OCI-M2 (cell line): ENCODE results near the gene DLX5.

Experiments
- DNase-seq: peaks from one replicate; lab custom pipeline; 2025; ENCODE audit not compliant: unreplicated experiment; lab: John Stamatoyannopoulos, UW

Gene DLX5

DNA sequence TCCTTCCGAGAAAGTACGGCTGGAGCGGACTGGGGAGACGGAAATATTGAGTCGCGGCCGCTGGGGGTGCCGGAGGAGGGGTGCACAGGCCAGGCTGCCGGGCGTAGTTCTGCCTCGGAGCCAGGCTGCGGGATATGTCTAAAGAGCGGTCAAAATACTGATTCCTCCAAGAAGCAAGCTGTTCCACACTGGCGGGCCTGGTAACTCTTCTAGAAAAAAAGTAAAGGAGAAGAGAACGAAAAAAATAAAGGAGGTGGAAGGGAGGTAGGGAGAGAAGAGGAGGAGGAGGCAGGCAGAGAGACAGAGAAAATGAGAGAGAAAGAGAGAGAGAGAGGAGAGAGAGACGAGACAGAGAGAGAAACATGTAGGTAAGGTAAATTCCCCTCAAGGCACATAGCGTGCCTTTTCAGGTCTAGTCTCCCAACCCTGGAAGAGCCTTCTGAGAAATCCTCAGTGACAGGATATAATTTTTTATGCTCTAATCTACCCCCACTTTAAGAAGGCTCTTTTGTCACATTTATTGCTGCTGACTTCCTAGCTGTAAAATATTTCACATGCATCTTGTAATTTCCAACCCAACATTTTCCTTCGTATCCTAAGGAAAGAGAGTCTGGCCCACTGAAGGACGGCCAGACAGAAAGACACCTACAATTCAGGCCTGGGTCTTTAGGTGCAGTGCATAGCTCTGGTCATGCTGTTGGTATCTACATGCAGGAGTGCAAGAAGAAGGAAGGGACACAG lies 5.7 kb downstream of the DLX5 start:
- no peak for DNase-seq

DNA sequence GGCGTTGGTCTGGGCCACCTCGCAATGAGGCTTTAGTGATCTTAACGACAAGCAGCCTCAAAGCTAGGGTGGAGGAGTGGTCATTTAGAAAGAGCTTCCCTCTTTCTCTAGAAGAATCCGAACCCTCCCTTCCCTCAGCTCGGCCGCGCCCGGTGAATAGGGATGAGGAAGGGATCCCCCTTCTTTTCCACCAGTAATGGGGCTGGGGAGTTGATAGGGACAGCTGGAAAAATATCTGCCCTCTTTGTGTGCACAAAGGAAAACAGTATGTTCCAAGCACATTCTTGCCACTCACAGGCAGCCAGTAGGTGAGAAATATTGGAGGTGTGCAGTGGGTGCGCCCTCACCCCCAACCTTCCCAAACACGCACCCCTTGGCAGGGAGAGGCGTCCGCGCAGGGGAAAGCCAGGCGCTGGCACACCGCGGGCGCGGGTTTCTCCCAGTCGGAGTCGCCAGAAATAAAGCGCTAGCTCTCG lies 6.5 kb downstream of the DLX5 start:
- no peak for DNase-seq

DNA sequence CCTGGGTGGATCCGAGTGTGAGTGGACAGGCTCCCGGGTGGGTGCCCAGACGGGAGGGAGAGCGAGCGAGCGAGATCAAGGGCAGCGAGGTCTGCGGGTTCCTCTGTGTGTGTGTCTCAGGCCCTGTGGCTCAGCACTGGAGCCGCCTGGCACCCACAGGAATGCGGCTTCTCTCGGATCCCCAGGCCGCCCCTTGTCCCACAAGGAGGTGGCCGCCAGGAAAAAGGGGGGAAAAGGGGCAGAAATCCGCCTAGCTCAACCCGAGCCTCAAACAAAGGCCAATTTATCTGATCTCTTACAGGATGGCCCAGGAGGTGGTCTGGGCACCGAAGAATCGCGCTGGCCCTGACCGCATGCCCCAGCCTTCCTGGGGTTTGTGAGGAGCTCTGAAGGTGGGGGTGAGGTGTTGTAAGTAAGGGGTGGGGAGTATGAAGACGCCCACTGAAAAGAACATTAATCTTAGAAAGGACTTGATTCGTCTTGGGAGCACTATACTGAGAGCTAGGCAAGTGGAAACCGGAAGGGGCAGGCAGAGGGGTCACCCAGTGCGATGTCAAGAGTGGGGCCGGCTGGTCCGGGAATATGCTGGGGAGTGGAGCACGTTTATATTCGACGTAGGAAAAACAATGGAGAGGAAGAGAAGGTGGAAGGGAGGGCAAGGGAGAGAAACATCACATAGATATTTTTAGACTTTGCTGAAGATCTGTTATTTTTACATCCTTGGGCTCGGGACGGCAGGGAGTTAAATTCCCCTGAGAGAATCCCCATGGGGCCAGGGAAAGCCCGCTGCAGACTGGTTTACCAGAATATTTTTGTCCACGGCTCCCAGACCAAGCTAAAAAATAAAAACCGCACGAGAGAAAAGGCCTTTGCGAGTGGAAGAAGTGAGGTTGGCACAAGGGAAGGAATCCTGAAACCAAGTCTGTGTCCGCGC lies 7.2 kb downstream of the DLX5 start:
- DNase-seq: no peak

DNA sequence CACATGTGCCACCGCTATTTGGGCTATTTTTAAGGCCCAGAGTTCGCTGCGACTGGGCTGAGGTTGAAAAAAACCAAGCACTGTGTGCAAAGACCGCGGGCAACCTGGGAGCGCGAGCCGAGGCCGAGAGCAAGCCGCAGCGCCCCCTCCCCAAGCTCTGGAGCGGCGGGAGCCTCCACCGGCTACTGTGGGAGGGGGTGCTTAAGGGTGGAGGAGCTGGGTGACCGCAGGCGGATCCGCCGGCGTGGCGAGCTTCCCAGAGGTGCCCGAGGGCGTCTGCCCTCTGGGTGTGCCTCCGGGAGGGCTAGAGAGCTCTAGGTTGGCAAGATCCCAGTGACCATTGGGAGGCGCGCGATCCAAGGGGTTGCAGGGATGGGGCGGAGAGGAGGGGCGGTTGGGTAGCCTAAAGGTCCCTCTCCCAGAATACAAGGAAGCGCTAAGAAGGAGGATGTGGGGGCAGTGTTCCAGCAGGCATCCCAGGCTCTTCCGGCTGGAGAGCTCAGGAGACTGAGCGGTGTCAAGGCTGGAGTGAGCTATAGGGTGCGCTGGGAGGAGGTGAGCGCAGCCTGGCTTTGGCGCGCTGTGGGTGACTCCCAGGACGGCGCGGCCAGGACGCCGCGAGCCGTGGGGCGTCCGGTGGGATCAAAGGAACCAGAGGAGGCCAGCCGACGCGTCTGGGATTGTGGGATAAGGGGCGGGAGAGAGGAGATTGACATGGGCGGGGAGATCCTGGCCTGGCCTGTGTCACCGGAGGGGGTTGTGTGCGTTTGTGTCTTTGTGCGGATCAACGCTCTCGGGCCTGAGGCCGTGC lies 8.0 kb downstream of the DLX5 start:
- DNase-seq: no peak

DNA sequence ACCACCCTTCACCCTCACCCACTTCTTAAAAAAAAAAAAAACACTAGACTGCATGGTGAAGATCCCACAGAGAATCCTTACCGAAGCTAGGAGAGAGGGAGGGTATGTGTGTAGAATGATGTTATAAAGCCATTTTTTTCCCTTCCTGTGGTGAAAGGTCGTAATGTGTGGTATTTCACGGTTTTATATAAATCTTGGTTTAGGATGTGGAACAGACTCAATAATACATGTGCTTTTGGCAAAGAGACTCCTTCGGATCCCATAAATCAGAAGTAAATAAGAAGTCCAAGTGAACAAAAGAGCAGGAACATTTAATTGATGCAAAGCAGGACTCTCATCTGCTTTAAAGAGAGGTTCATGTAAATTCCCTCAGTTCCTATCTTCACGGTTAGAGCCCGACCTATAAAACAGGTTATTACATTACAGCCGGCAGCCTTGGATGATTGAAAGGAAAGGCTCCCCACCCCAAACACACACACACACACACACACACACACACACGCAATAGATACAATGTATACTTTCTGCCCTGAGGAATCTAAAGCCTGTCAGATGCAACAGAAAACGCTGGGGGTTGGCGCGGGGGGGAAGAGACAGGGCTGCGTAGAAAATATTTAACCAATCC lies 8.8 kb downstream of the DLX5 start:
- no peak for DNase-seq

DNA sequence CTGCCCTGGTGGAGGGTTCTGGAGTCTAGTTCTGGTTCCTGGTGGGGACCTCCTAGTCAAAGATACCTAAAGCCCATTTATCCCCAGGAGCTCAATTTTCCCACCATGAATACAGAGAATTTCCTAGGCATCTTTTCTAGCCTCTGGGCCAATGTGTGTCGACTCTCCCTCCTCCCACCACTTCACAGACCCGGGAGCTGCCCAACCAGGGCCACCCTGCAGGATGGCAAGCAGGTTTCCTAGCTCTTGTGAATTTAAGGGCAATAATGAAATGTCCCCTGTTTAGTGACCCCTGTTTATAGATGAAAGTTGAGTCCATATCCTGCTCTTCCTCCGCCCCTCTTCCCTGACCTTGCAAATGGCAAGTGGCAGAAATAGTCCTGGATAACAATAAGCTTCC lies 9.4 kb downstream of the DLX5 start:
- DNase-seq: no peak

DNA sequence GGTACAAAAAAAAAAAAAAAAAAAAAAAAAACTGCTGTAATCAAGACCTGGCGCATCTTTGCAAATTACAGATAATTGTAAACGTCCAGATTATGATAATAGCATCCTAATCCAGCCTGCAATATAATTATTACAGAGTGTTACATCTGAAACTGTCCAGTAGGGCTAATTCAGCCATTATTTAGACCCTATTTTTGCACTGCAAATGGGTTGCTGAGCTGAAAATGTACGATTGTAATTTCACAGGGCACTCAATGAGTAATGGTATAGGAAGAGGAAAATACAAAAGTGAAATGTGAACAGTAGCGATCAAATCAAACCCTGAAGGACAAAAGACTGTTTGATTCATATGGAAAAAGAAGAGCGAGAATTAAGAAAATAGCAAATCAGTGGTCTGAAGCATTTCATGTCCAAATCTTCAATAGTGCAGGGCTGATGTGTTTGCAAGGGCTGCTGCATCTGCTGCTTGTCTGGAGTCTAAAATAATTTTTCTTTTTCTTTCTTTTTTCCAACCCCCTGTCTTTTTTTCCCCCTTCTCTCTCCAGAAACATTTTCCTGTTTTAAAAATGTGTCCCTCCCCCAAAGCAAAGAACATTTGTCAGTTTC lies 10.4 kb downstream of the DLX5 start:
- DNase-seq: no peak

DNA sequence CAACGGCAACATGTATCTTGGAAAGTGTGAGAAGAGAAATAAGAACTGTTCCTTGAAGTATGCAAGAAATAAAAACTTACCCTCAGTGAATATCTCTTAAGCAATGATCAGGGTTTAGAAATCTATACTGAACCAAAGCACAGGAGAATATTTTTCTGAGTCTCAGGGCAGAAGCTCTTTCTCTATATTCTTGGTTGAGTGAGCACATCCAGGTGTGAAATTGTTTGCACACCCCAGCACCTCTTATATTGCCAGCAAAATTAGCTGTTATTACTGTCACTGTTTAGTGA lies 10.8 kb downstream of the DLX5 start:
- DNase-seq: no peak

DNA sequence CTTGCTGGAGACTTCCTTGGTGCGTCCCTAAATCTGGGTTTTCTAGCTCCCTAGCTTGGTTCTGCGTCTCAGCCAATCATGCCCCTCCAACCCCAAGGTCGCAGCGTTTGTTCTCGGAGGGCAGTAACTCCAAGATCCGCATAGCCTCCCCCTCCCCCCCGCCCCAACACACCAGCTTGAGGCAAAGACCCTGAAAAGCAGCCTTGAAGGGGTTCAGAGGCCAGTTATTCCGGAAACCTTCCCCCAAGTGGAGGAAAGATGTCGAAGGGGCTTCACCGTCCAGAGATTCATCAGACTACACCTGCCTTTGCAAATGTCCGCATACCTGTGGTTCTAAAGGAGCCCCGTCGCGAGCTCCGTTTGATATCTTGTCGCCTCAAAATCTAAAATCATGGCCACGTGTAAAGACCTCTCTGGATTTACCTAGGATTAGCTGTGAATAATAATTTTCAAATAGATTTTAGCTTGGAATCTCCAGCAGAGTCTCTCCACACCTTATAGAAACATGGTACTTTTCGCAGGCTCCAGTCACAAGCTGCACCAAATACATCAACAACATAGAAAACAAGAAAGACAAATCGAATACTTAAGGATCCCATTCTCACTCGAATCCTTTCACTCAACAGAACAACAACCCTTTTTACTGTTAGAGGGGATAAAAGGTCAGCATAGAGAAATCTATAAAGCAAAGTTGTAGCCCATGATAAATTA lies 11.3 kb downstream of the DLX5 start:
- DNase-seq: no peak

DNA sequence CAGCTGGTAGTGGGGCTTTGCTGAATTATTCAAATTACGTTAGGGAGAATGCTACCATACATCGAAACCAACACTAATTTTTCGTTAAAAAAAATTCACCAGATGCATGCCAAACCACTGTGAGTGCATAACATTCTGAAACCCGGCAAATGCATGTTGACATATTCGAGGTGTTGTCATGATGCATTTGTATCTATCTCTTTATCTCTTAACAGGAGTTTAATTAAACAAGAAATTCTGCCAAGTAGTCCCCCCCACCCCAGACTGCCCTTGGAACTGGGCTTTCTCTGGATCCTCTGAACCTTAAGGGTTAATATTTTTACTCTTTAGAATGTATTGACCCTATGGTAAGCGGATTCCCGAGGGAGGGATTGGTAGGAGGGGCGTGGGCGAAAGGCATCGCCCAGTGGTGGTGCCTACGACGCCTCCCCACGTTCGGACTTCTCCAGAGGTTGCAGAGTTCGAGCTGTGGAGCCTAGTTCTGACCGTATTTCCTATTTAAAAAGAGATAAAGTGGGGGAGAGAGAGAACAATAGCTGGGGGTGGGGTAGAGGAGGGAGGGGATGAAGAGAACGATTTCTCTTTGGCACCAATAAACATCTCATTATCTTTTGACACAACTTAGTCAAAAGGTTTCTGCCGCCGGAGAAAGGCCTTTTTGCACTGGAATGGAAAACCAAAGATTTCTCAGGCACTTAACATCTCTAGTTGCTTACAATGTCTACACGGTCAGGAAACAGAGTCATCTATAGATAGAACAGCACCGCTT lies 12.1 kb downstream of the DLX5 start:
- DNase-seq: no peak

DNA sequence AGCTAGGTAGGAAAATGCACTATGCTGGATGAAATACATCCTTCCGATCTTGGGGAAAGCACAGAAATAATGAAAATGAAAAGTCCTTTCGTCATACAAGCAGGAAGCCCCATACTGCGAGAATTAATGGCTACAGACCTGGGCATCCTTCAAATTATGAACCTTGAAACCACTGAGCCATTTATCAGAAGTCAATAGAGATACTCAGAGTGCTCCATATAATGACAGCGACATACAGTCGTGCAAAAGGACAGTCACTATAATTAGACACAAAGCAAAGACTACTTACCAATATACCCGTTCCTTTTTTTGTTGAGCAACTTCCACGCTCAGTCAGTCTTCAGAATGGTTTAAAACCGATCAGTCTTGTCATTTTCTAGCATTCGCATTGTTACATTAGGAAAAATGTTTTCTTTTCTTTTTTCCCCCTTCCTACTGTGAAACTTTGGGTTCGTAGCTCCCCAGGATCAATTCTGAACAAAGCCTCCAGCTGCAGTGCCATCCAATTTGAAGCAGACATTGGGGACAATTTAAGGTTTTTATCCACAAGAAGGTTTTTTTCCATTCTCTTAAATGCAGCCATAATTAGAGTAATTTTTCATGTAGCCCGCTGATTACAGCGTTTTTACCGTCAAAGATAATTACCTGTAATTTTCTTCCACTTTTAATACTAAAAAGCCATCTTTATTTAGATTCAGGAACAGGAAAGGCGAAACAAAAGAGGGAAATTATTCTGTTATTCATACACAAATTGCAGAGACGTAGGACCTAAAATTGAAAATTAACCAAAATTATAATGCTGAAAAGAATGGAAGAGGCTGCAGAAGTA lies 12.9 kb downstream of the DLX5 start:
- DNase-seq: no peak

DNA sequence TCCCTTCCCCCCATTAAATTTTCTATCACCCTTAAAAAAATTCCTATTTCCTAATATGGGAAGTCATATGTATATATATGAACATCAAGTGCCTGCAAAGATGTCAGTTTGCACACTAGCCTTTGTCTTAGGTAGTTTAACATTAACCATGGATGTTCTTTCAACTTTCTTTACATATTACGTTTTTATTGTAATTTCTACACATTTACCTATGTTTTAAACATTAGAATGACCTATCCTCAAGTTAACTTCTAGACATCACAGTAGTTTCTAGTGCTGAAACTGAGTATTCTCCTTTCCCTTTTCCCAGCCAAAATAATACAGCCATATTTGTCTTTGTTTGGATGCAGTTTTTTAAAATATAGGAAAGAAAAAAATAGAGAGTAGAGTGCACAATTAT lies 13.5 kb downstream of the DLX5 start:
- no peak for DNase-seq

DNA sequence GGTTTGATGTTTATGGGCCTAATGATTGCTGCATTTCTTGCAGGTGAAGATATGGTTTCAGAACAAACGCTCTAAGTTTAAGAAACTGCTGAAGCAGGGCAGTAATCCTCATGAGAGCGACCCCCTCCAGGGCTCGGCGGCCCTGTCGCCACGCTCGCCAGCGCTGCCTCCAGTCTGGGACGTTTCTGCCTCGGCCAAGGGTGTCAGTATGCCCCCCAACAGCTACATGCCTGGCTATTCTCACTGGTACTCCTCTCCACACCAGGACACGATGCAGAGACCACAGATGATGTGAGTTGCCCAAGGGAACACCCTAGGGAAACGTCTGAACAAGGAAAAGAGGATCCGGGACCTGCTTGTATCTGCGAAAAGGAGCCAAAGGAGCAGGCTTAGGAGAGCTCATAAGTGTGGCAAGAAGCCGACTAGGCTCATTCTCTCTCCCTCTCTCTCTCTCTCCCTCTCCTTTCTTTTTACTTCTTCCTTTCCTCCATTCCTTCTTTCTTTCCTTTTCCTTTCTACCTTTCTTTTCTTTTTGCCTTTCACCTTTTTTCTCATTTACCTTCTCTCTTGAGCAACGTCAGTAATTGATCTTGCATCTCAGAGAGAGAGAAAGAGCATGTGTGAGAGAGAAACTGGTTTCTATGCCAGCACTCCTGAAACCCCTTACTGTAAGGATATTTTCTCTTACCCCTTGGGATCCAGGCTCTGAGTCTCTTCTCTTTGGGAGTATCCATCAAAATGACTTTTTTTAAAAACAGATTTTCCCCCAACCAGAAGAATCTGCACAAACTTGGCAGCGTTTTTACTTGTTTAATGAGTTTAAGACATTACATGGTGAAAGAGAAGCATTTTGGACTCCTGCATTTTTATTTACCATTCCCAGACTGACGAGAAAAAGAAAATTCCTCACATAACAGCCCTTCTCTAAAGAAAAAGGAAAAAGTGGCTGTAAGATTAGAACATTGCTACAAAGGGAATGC lies 14.6 kb downstream of the DLX5 start:
- no peak for DNase-seq

DNA sequence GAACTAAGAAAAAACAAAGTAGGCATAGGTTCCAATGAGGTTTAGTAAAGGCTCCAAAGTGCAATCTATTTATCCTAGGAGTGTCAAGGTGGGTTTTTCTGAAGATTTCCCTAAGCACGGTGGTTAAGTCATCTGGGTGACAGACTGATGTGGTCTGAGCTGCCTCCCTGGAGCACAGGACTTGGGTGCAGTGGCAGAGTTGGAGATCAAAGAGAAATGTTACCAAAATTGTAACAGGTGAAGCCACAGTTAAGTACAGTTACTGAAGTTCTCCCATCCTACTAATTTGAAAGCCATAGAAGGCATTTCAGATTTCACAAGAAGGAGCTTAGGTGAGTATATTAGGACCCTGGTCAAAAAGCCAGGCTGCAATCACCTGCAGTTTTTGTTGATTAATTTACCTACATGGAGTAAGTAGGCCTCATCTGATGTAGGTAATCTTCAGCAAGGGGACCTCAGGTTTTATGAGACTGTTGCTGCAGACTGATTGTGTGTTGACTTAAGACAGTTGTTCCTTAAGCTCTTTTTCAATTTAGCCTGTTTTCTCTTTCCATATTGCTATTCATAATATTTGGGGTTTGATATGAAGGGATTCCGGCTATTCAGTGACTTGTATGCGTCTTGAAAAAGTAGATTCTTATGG lies 16.2 kb downstream of the DLX5 start:
- no peak for DNase-seq

DNA sequence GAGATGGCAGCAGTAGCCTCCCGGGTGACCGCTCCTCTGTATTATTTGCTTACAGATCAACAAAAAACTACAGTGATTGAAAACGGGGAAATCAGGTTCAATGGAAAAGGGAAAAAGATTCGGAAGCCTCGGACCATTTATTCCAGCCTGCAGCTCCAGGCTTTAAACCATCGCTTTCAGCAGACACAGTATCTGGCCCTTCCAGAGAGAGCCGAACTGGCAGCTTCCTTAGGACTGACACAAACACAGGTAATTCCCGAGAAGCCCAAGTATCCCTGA lies 17.1 kb downstream of the DLX5 start:
- DNase-seq: no peak

DNA sequence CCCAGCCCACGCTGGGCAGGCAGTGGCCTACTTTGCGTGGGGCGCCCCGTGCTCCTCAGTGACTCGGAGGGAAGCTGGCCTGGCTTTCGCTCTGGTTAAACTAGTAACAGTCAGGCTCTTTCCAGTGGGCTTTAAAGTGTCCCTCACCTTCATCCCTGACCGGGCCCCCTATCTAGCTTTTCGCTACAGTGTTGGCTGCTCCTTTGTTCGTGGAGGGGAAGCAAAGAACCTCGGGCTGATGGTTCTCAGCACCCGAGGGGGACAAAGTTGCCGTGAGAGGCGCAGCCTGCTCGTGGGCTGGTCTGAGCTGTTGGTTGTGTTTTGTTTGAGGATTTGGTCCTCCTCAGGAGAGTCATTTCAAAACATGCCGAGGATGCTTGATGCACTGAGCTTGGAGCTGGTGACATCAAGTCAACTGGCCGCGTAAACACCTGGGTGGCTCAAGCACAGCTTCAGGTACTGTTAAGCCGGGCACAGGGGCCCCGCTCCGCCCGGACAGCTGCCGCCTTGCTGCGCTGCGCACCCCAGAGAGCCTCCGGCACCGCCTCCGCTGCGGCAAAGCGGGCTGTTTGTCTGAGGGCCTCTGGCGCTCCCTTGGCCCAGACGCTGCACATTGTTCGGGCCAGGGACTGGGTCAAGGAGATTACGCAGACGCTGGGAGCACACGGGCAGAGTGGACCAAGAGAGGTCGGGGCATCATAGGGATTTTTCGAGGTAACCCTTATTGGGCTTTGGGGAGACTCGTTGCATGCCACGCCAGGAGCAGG lies 17.6 kb downstream of the DLX5 start:
- DNase-seq: no peak
